Natural killer cell treated with Interleukin-12 subunit alpha and Interleukin-12 subunit beta and Interleukin-15 and Interleukin-18, amount 100 ng/mL, for 72 hours (primary cell): ENCODE measurements around the gene ZBTB17. TPM values are rescaled to one million over a fixed set of nuclear protein-coding genes. Genes with fewer than 3 reads are reported as not detected.
"Not testable (repeated sequence)": the region's sequence is repeated elsewhere in the genome, so short reads cannot be mapped to it uniquely, and the experiment has no call there.

Source experiments
- ATAC-seq, 2 donors: fragments of 150-1000 bp; cut with Tn5 transposase in 1 of 2; sonication (Bioruptor Pico), chemical (Tn5 transposase) in 1 of 2; 2 replicates each; pipeline ENCODE4 v1.10.0; 2021
- DNase-seq: peaks from one replicate; pipeline ENCODE4 v3.0.0; 2022; ENCODE audit warnings: low spot score
- H3K27ac Mint-ChIP-seq, 2 donors: 1 replicate in 1 of 2; 2 replicates in 1 of 2; pipeline ENCODE4 v1.8.0; 2022; ENCODE audit warnings: mixed read lengths in 2 of 2, mild to moderate bottlenecking in 1 of 2, moderate library complexity in 1 of 2
- H3K27me3 Mint-ChIP-seq, 2 donors: 1 replicate in 1 of 2; 2 replicates in 1 of 2; pipeline ENCODE4 v1.8.0; 2022; ENCODE audit warnings: mixed read lengths in 2 of 2
- H3K36me3 Mint-ChIP-seq: one replicate; pipeline ENCODE4 v1.8.0; 2022; ENCODE audit warnings: mixed read lengths
- H3K4me1 Mint-ChIP-seq, 2 donors: 1 replicate in 1 of 2; 2 replicates in 1 of 2; pipeline ENCODE4 v1.8.0; 2022; ENCODE audit warnings: low read depth in 2 of 2, mixed read lengths in 2 of 2, mild to moderate bottlenecking in 1 of 2
- H3K4me3 Mint-ChIP-seq: one replicate; pipeline ENCODE4 v1.8.0; 2022; ENCODE audit warnings: mixed read lengths
- H3K9me3 Mint-ChIP-seq: 2 replicates; pipeline ENCODE4 v1.8.0; 2022; ENCODE audit warnings: mixed read lengths
- total RNA-seq, 2 donors: library from RNA; stranded (reverse); gene quantifications; one replicate each; pipeline ENCODE4 v1.2.3, GENCODE V29; 2022

The ZBTB17 gene
- total RNA-seq, 2 donors from 2014 or later: 75.6 to 102 TPM

GRCh38 chr1:15900662-15901279 lies 75.1 kb downstream of the ZBTB17 start:
- Mint-ChIP-seq H3K27me3 (no peaks in the 10 kb centered on the region), H3K4me3 (no peak overlapping the region), H3K36me3 (peaks cover 5% of the 10 kb centered on the region), H3K9me3 (no peaks in the 10 kb centered on the region), H3K27ac (peak overlapping the region in 1 of 2 donors; percentile 19), H3K4me1 (peaks cover 21 to 22% of the 10 kb centered on the region in 2 donors)
- DNase-seq: no peak
- no peak for ATAC-seq

- Mint-ChIP-seq H3K27me3 (no peaks in the 10 kb centered on the region), H3K27ac (no peak overlapping the region), H3K4me1 (peaks cover 25 to 27% of the 10 kb centered on the region in 2 donors), H3K36me3 (peaks cover 11% of the 10 kb centered on the region), H3K4me3 (no peak overlapping the region), H3K9me3 (no peaks in the 10 kb centered on the region)
- ATAC-seq (no peak), DNase-seq (no peak)
These were observed 76.6 kb downstream of the ZBTB17 start for GRCh38 chr1:15899266-15899665.

- not testable (repeated sequence) for H3K4me3 Mint-ChIP-seq, H3K27me3 Mint-ChIP-seq, DNase-seq, ATAC-seq, H3K9me3 Mint-ChIP-seq
- Mint-ChIP-seq H3K27ac (peak overlapping the region in 1 of 2 donors; percentile 51), H3K4me1 (peaks cover 33 to 35% of the 10 kb centered on the region in 2 donors), H3K36me3 (peaks cover 11% of the 10 kb centered on the region)
These were observed 78.9 kb downstream of the ZBTB17 start for GRCh38 chr1:15896841-15897610.

GRCh38 chr1:15895233-15895632 lies 80.7 kb downstream of the ZBTB17 start:
- ATAC-seq: no peak
- Mint-ChIP-seq H3K9me3 (no peaks in the 10 kb centered on the region), H3K36me3 (peaks cover 11% of the 10 kb centered on the region), H3K4me1 (peaks cover 32 to 35% of the 10 kb centered on the region in 2 donors), H3K4me3 (no peak overlapping the region), H3K27ac (peak overlapping the region in 1 of 2 donors; percentile 49), H3K27me3 (no peaks in the 10 kb centered on the region)
- DNase-seq: no peak

- Mint-ChIP-seq H3K27ac (peak overlapping the region; percentile 57 to 86), H3K4me1 (peaks cover 22 to 23% of the 10 kb centered on the region in 2 donors), H3K4me3 (peak overlapping the region; percentile 1)
- H3K27me3 Mint-ChIP-seq, DNase-seq, ATAC-seq, H3K9me3 Mint-ChIP-seq, H3K36me3 Mint-ChIP-seq: not testable (repeated sequence)
These were observed 82.9 kb downstream of the ZBTB17 start for GRCh38 chr1:15892857-15893599.

Other genes starting within 250 kb of the ZBTB17 start
- 1 to 10 TPM in 1 of 2 donors, under 1 TPM in 1; 0.88 to 1.9 TPM for gene SLC25A34, start 239.8 kb downstream of the ZBTB17 start, total RNA-seq
- gene TMEM82, start 233.6 kb downstream of the ZBTB17 start, total RNA-seq: not detected
- not detected for gene FBLIM1, start 217.3 kb downstream of the ZBTB17 start, total RNA-seq
- 1 to 10 TPM; 1.2 to 2.0 TPM for gene UQCRHL, start 168.5 kb downstream of the ZBTB17 start, total RNA-seq
- 10 to 100 TPM; 58.6 to 92.4 TPM for gene SPEN, start 128.4 kb downstream of the ZBTB17 start, total RNA-seq
- not detected for gene SRARP, start 28.1 kb upstream of the ZBTB17 start, total RNA-seq
- not detected for gene HSPB7, start 41.9 kb upstream of the ZBTB17 start, total RNA-seq
- under 1 TPM in 1 of 2 donors, not detected in 1; 0.24 TPM for gene CLCNKA, start 45.9 kb upstream of the ZBTB17 start, total RNA-seq
- not detected for gene CLCNKB, start 67.7 kb upstream of the ZBTB17 start, total RNA-seq
- gene FAM131C, start 97.5 kb upstream of the ZBTB17 start, total RNA-seq: not detected
- gene EPHA2, start 180.0 kb upstream of the ZBTB17 start, total RNA-seq: not detected
- 10 to 100 TPM; 13.0 to 14.0 TPM for gene ARHGEF19, start 236.6 kb upstream of the ZBTB17 start, total RNA-seq